ENCODE measurements around the gene CALML6. TPM values are rescaled to one million over a fixed set of nuclear protein-coding genes. Genes with fewer than 3 reads are reported as not detected.

Gene CALML6
- total and polyA plus RNA-seq, 2 of the 4 experiments (the other 2 are of a cell fraction) = 0.91 TPM; not detected in 1

DNA sequence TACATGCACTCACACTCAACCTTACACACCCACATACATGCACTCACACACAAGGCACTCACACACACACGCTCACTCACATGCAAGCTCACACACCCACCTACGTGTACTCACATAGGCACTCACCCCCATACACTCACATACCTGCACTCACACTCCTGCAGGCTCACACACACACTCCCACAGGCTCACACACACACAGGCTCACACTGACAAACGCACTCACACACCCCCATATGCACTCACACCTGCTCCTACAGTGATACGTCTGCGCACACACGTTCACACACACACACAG, 23.2 kb downstream of the CALML6 start:
- Histone ChIP-seq H3K18ac (ENCODE audit: low read depth, low read length) (no peak overlapping the region), H2BK5ac (ENCODE audit: low read depth, low read length, poor library complexity, severe bottlenecking) (no peak overlapping the region), H3K27ac (ENCODE audit: insufficient read depth, low read length) (no peak overlapping the region), H3K4me1 (ENCODE audit: control insufficient read depth, insufficient read depth, low read length) (no peaks in the 10 kb centered on the region), H3K9me1 (ENCODE audit: insufficient read depth, low read length) (peaks cover 4% of the 10 kb centered on the region; the same call in 1 of the 2 replicates), H2AK5ac (ENCODE audit: low read depth, low read length) (no peak overlapping the region), H2AK9ac (replicated peaks; ENCODE audit: low read depth, low read length, poor library complexity) (no peak overlapping the region), H3K27me3 (ENCODE audit: control insufficient read depth, insufficient read depth, low read length) (peaks cover 22% of the 10 kb centered on the region), H2BK15ac (ENCODE audit: low read depth, low read length) (no peak overlapping the region), H3K9me3 (ENCODE audit: control insufficient read depth, insufficient read depth, low read length) (no peaks in the 10 kb centered on the region), H3K4me3 (ENCODE audit: insufficient read depth, low read depth, low read length) (no peak overlapping the region), H4K8ac (ENCODE audit: low read depth in 2 of 2, low read length in 2 of 2) (no peak overlapping the region), H2AFZ (replicated peaks; ENCODE audit: low read length, poor library complexity) (no peak overlapping the region), H4K91ac (ENCODE audit: insufficient read depth, low read depth, low read length) (no peak overlapping the region), H3K4me2 (ENCODE audit: low read depth, low read length) (no peak overlapping the region), H3K23ac (ENCODE audit: low read depth, low read length) (no peak overlapping the region), H3K9ac (ENCODE audit: low read depth, low read length) (no peak overlapping the region), H3K36me3 (ENCODE audit: control insufficient read depth, insufficient read depth, low read length) (no peaks in the 10 kb centered on the region), H2BK120ac (ENCODE audit: low read depth, low read length) (no peak overlapping the region), H3K56ac (ENCODE audit: extremely low read depth, insufficient read depth, low read length) (no peak overlapping the region), H4K5ac (ENCODE audit: low read depth, low read length) (no peak overlapping the region), H3K14ac (replicated peaks; ENCODE audit: low read depth, low read length) (no peak overlapping the region), H3K79me1 (ENCODE audit: low read depth in 1 of 2, low read length in 2 of 2) (no peaks in the 10 kb centered on the region), H2BK20ac (ENCODE audit: low read depth, low read length) (no peak overlapping the region), H4K20me1 (ENCODE audit: insufficient read depth, low read length) (no peaks in the 10 kb centered on the region), H3K4ac (ENCODE audit: low read depth, low read length) (no peak overlapping the region)
- WGBS, 2 experiments (ENCODE audit: extremely low coverage in 2 of 2, insufficient read length in 1 of 2) = 64% methylated on average over 6 of the region's 6 CpGs; no CpG with 5 or more reads in 1 of the 2 experiments
- intact Hi-C loops (cut with micrococcal nuclease) (no loop called here), dilution Hi-C loops (cut with HindIII; ENCODE audit: low sequenced_read_pairs, unreplicated experiment) (no loop called here), in situ Hi-C loops (cut with MboI; ENCODE audit: low sequenced_read_pairs) (no loop called here)
- no TSS peak for BruUV-seq (replicated peaks)
- no peak for TF ChIP-seq ELK1 (IDR thresholded peaks at IDR 0.05; ENCODE audit: borderline replicate concordance, low read depth, low read length)
- TF ChIP-seq, protein P1, sequence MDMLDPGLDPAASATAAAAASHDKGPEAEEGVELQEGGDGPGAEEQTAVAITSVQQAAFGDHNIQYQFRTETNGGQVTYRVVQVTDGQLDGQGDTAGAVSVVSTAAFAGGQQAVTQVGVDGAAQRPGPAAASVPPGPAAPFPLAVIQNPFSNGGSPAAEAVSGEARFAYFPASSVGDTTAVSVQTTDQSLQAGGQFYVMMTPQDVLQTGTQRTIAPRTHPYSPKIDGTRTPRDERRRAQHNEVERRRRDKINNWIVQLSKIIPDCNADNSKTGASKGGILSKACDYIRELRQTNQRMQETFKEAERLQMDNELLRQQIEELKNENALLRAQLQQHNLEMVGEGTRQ (IDR thresholded peaks at IDR 0.05; ENCODE audit: low read depth, low read length) = no peak
- no peak for TF ChIP-seq CHD1 (IDR thresholded peaks at IDR 0.05; ENCODE audit: low read depth, low read length)
- TF ChIP-seq FOS (IDR thresholded peaks at IDR 0.05; ENCODE audit: low read depth, low read length) = no peak
- TF ChIP-seq POLR2A (IDR thresholded peaks at IDR 0.05; ENCODE audit: low read depth, low read length) = no peak
- TF ChIP-seq CTCF (conservative IDR thresholded peaks at IDR 0.05; ENCODE audit: low read depth, low read length) = no peak
- no peak for TF ChIP-seq MXI1 (IDR thresholded peaks at IDR 0.05; ENCODE audit: borderline replicate concordance, low read depth, low read length)
- no peak for TF ChIP-seq RCOR1 (IDR thresholded peaks at IDR 0.05; ENCODE audit: insufficient replicate concordance, low read length)
- TF ChIP-seq RFX5 (IDR thresholded peaks at IDR 0.05; ENCODE audit: low read depth, low read length) = no peak
- TF ChIP-seq CEBPB (IDR thresholded peaks at IDR 0.05; ENCODE audit: low read depth, low read length) = no peak
- POLR2A ChIA-PET (ENCODE audit: unreplicated experiment) = no interaction called here
- DNase-seq (no peak), ATAC-seq (ENCODE audit: low read depth) (no peak)
- CTCF ChIA-PET = interaction anchor here (0.6 kb wide), 1 partner anchor 15 kb away, joined by 4 read pairs; no protein-coding TSS in a partner anchor

Data from IMR-90 (cell line).